Measurements from ENCODE around the gene TRIM58.

The TRIM58 gene

GRCh38 chr1:247857069-247857984, at the start of gene TRIM58:
Gene TRIM58, plus strand, starts transcription at chr1:247857187. Its CDS starts 60 bp downstream, at chr1:247857247.
- no peak for DNase-seq

- no peak for DNase-seq
Observed at GRCh38 chr1:247812637-247813036, 44.4 kb upstream of the TRIM58 start.

- no peak for DNase-seq
Observed at GRCh38 chr1:247822060-247822459, 34.9 kb upstream of the TRIM58 start.

- DNase-seq, result no peak
Observed at GRCh38 chr1:247824023-247824422, 33.0 kb upstream of the TRIM58 start, which contains the start of gene OR14A16. Gene OR14A16, minus strand, starts transcription at chr1:247824119. Its CDS starts 8,390 bp downstream, at chr1:247815729.

- DNase-seq, result no peak
Observed at GRCh38 chr1:247825362-247825761, 31.6 kb upstream of the TRIM58 start.

GRCh38 chr1:247829656-247830055, 27.3 kb upstream of the TRIM58 start:
- no peak for DNase-seq

GRCh38 chr1:247833601-247834000, 23.4 kb upstream of the TRIM58 start:
- no peak for DNase-seq

GRCh38 chr1:247840818-247841217, 16.2 kb upstream of the TRIM58 start:
- DNase-seq, result no peak

GRCh38 chr1:247841796-247842195, 15.2 kb upstream of the TRIM58 start, which contains the start of gene OR11L1:
Gene OR11L1, minus strand, starts transcription at chr1:247841896. Its CDS starts 0 bp downstream, at chr1:247841896.
- no peak for DNase-seq

- no peak for DNase-seq
Observed at GRCh38 chr1:247843411-247843810, 13.6 kb upstream of the TRIM58 start.

- no peak for DNase-seq
Observed at GRCh38 chr1:247845011-247845692, 11.8 kb upstream of the TRIM58 start.

GRCh38 chr1:247845693-247846017, 11.3 kb upstream of the TRIM58 start:
- no peak for DNase-seq

GRCh38 chr1:247848346-247848745, 8.6 kb upstream of the TRIM58 start:
- DNase-seq, result no peak

GRCh38 chr1:247849616-247850015, 7.4 kb upstream of the TRIM58 start:
- no peak for DNase-seq

- no peak for DNase-seq
Observed at GRCh38 chr1:247854899-247855545, 2.0 kb upstream of the TRIM58 start.

- DNase-seq, result no peak
Observed at GRCh38 chr1:247855911-247856310, 1.1 kb upstream of the TRIM58 start.

- DNase-seq, result no peak
Observed at GRCh38 chr1:247857985-247858619, 1.1 kb downstream of the TRIM58 start.

- no peak for DNase-seq
Observed at GRCh38 chr1:247862756-247863155, 5.8 kb downstream of the TRIM58 start.

- DNase-seq, result no peak
Observed at GRCh38 chr1:247864644-247865043, 7.7 kb downstream of the TRIM58 start.

- no peak for DNase-seq
Observed at GRCh38 chr1:247865416-247865815, 8.4 kb downstream of the TRIM58 start.

- DNase-seq, result no peak
Observed at GRCh38 chr1:247883346-247883745, 26.4 kb downstream of the TRIM58 start.

- DNase-seq, result no peak
Observed at GRCh38 chr1:247884797-247885413, 27.9 kb downstream of the TRIM58 start.
